GM12878 (cell line): ENCODE measurements around the gene ATG13. TPM values are rescaled to one million over a fixed set of nuclear protein-coding genes. Genes with fewer than 3 reads are reported as not detected.

Experiments
- ATAC-seq: fragments of 200-7000 bp; cut with Tn5 transposase; 3 replicates; pipeline ENCODE4 v1.9.1; 2020; ENCODE audit warnings: mild to moderate bottlenecking, moderate library complexity
- BruUV-seq: library from RNA; stranded (reverse); fragments of 400-500 nt; replicated peaks from 2 replicates; lab custom pipeline; 2021; lab: Mats Ljungman, UMichigan
- CTCF ChIA-PET: fragments of 300-600 bp; sonication (Branson Sonifier 250); formaldehyde crosslinking; extraction: SDS; loops from one replicate; lab custom pipeline; 2021; ENCODE audit warnings: inconsistent platforms; lab: Yijun Ruan, JAX
- POLR2A ChIA-PET: fragments of 350-600 bp; formaldehyde crosslinking; extraction: SDS; loops from one replicate; lab custom pipeline; 2021; ENCODE audit warnings: inconsistent platforms; lab: Charles Lee
- RAD21 ChIA-PET: fragments of 300-600 bp; sonication (Branson Sonifier 250); formaldehyde crosslinking; loops from one replicate; lab custom pipeline; 2023; ENCODE audit warnings: antibody characterized with exemption; ENCODE audit not compliant: unreplicated experiment; lab: Charles Lee
- SMC1A ChIA-PET: fragments of 300-600 bp; sonication (Branson Sonifier 250); formaldehyde crosslinking; loops from one replicate; lab custom pipeline; 2023; ENCODE audit not compliant: unreplicated experiment, uncharacterized antibody; lab: Charles Lee
- DNase-seq: peaks from one replicate; pipeline ENCODE4 v3.0.0-alpha.2; 2011; ENCODE audit warnings: low read depth, low spot score
- FAIRE-seq: peaks from 3 replicates; lab custom pipeline; 2011; peaks lifted over from hg19 to GRCh38; lab: Jason Lieb, UNC
- H2AFZ ChIP-seq: 2 replicates; pipeline ENCODE4 v1.6.0; 2011; ENCODE audit warnings: low read depth, low read length, control low read depth; ENCODE audit not compliant: control insufficient read depth
- H3K27ac ChIP-seq: 2 replicates; pipeline ENCODE4 v1.5.1; 2011; ENCODE audit warnings: control low read depth; ENCODE audit not compliant: control insufficient read depth, insufficient read depth
- H3K27me3 ChIP-seq, 2 experiments: replicated peaks in 1 of 2; 2 replicates each; pipeline versions ENCODE4 v1.6.0 to v1.6.1; 2011; ENCODE audit warnings: low read length in 1 of 2; ENCODE audit not compliant: control insufficient read depth in 2 of 2, insufficient read depth in 2 of 2
- H3K36me3 ChIP-seq, 2 experiments: 2 replicates each; pipeline ENCODE4 v1.5.1; 2011; ENCODE audit warnings: low read length in 1 of 2; ENCODE audit not compliant: control insufficient read depth in 2 of 2, insufficient read depth in 2 of 2
- H3K4me1 ChIP-seq: 2 replicates; pipeline ENCODE4 v1.6.1; 2011; ENCODE audit warnings: mild to moderate bottlenecking, low read length, moderate library complexity, mixed read lengths; ENCODE audit not compliant: control insufficient read depth, insufficient read depth
- H3K4me2 ChIP-seq: 2 replicates; pipeline ENCODE4 v1.6.0; 2011; ENCODE audit warnings: control low read depth; ENCODE audit not compliant: control insufficient read depth, insufficient read depth
- H3K4me3 ChIP-seq: fragments of 200-600 bp; sonication (generic); 2 replicates; pipeline ENCODE4 v1.5.1; 2016
- H3K79me2 ChIP-seq: 2 replicates; pipeline ENCODE4 v1.6.0; 2011; ENCODE audit warnings: low read length; ENCODE audit not compliant: control insufficient read depth, insufficient read depth
- H3K9ac ChIP-seq: 2 replicates; pipeline ENCODE4 v1.8.0; 2011; ENCODE audit warnings: low read length, control low read depth, mixed read lengths; ENCODE audit not compliant: control insufficient read depth, insufficient read depth
- H3K9me3 ChIP-seq: replicated peaks from 3 replicates; pipeline ENCODE4 v1.5.1; 2011; ENCODE audit warnings: mild to moderate bottlenecking, low read length; ENCODE audit not compliant: control insufficient read depth, insufficient read depth
- H4K20me1 ChIP-seq: 2 replicates; pipeline ENCODE4 v1.6.0; 2011; ENCODE audit not compliant: control insufficient read depth, insufficient read depth
- BCL3 ChIP-seq: IDR thresholded peaks from 2 replicates; pipeline ENCODE4 v1.6.1; 2011; ENCODE audit warnings: borderline replicate concordance, low read depth, mild to moderate bottlenecking, moderate library complexity, low read length; ENCODE audit not compliant: insufficient read depth, poor library complexity, severe bottlenecking
- CBX5 ChIP-seq: sonication (generic); IDR thresholded peaks from 2 replicates; pipeline ENCODE4 v1.6.1; 2016; ENCODE audit warnings: low read depth, moderate library complexity, mild to moderate bottlenecking, inconsistent platforms
- EP300 ChIP-seq, 2 experiments: fragments of 150-350 bp in 1 of 2; IDR thresholded peaks; 2 replicates each; pipeline ENCODE4 v1.6.1; 2011 to 2012; ENCODE audit warnings: low read depth in 2 of 2, low read length in 2 of 2, borderline replicate concordance in 1 of 2, improper control_type of control experiment in 1 of 2, inconsistent platforms in 1 of 2; ENCODE audit not compliant: control insufficient read depth in 1 of 2
- ETV6 ChIP-seq, 2 experiments: fragments of 450-650 bp in 1 of 2; IDR thresholded peaks in 1 of 2; conservative IDR thresholded peaks in 1 of 2; 2 replicates each; pipeline ENCODE4 v1.6.1; 2014; ENCODE audit warnings: antibody characterized with exemption in 1 of 2, borderline replicate concordance in 1 of 2, low read depth in 1 of 2, mild to moderate bottlenecking in 1 of 2, moderate library complexity in 1 of 2
- GABPA ChIP-seq: IDR thresholded peaks from 2 replicates; pipeline ENCODE4 v1.6.1; 2014; ENCODE audit warnings: antibody characterized with exemption, low read depth, mild to moderate bottlenecking, inconsistent platforms
- IRF4 ChIP-seq: IDR thresholded peaks from 2 replicates; pipeline ENCODE4 v1.6.1; 2011; ENCODE audit warnings: low read depth, low read length
- KAT2A ChIP-seq: conservative IDR thresholded peaks from 2 replicates; pipeline ENCODE4 v1.6.1; 2011; ENCODE audit warnings: low read depth, low read length; ENCODE audit not compliant: control insufficient read depth
- MTA2 ChIP-seq: fragments of 450-650 bp; IDR thresholded peaks from 2 replicates; pipeline ENCODE4 v1.6.1; 2016; ENCODE audit warnings: low read depth, mild to moderate bottlenecking, moderate library complexity
- MYC ChIP-seq: IDR thresholded peaks from 2 replicates; pipeline ENCODE4 v1.6.1; 2011; ENCODE audit warnings: mild to moderate bottlenecking, low read length, moderate library complexity, inconsistent platforms; ENCODE audit not compliant: insufficient read depth, insufficient replicate concordance, insufficient read length, severe bottlenecking
- PAX8 ChIP-seq: fragments of 450-650 bp; IDR thresholded peaks from 2 replicates; pipeline ENCODE4 v1.6.1; 2017; ENCODE audit warnings: mild to moderate bottlenecking, moderate library complexity
- RB1 ChIP-seq: fragments of 450-650 bp; formaldehyde crosslinking; IDR thresholded peaks from 2 replicates; pipeline ENCODE4 v1.6.1; 2017; ENCODE audit warnings: mild to moderate bottlenecking, borderline replicate concordance
- RUNX3 ChIP-seq: IDR thresholded peaks from 2 replicates; pipeline ENCODE4 v1.6.1; 2012; ENCODE audit warnings: low read length, inconsistent platforms
- whole genome bisulfite sequencing: methylation state at CpG from one replicate; pipeline ENCODE4 v1.1.6; 2016; ENCODE audit warnings: low lambda C conversion rate; ENCODE audit not compliant: insufficient replicate concordance, insufficient coverage; ENCODE audit errors: missing lambda C conversion rate; 5-methylcytosine and 5-hydroxymethylcytosine counted together
- in situ Hi-C: fragments of 300-500 bp; cut with MboI; formaldehyde crosslinking; loops from 9 replicates; pipeline ENCODE4 v1.14.3; 2018; ENCODE audit warnings: mixed read lengths
- intact Hi-C: fragments of 100-400 bp; cut with micrococcal nuclease; formaldehyde crosslinking; loops from one replicate; pipeline ENCODE4 v1.14.2; 2022; ENCODE audit not compliant: unreplicated experiment
- polyA plus RNA-seq, 11 experiments: library from polyadenylated mRNA; depleted of rRNA in 4 of 11; unstranded in 6 of 11; stranded (reverse) in 5 of 11; fragments of >200 nt; fragmentation: Nextera tagmentation in 4 of 11; fragmentation: Illumina TruSeq in 1 of 11; extraction: Ambion mirVana in 4 of 11; extraction: Trizol in 1 of 11; gene quantifications; 1 replicate in 1 of 11; 2 replicates in 10 of 11; pipeline versions ENCODE4 v1.2.1 to v1.2.3, GENCODE V29; 2011 to 2016; ENCODE audit warnings: inconsistent platforms in 2 of 11, missing spikeins in 2 of 11, low read depth in 1 of 11
- total RNA-seq, 4 experiments: library from RNA; depleted of rRNA in 3 of 4; stranded (reverse); fragments of >200 nt in 3 of 4; fragmentation: Illumina TruSeq in 1 of 4; extraction: Trizol in 1 of 4; gene quantifications; 2 replicates each; pipeline versions ENCODE4 v1.2.1 to v1.2.3, GENCODE V29; 2013 to 2021
- TF ChIP-seq, protein P1 (sequence below): fragments of 450-650 bp; conservative IDR thresholded peaks from 2 replicates; pipeline ENCODE4 v1.6.1; 2017; ENCODE audit warnings: mild to moderate bottlenecking, moderate library complexity
- TF ChIP-seq, protein P2 (sequence below): IDR thresholded peaks from 2 replicates; pipeline ENCODE4 v1.6.1; 2011; ENCODE audit warnings: low read depth, low read length, improper control_type of control experiment, borderline replicate concordance
- TF ChIP-seq, protein P3 (sequence below): IDR thresholded peaks from 2 replicates; pipeline ENCODE4 v1.6.1; 2011; ENCODE audit warnings: mild to moderate bottlenecking, low read depth, low read length, moderate library complexity; ENCODE audit not compliant: insufficient replicate concordance

Gene ATG13
- total and polyA plus RNA-seq, 10 of the 15 experiments (the other 5 are each of a cell fraction or from before 2014, with no cell fraction given) = 10.9 to 61.6 (median 50.9) TPM

- TF ChIP-seq, protein P1, sequence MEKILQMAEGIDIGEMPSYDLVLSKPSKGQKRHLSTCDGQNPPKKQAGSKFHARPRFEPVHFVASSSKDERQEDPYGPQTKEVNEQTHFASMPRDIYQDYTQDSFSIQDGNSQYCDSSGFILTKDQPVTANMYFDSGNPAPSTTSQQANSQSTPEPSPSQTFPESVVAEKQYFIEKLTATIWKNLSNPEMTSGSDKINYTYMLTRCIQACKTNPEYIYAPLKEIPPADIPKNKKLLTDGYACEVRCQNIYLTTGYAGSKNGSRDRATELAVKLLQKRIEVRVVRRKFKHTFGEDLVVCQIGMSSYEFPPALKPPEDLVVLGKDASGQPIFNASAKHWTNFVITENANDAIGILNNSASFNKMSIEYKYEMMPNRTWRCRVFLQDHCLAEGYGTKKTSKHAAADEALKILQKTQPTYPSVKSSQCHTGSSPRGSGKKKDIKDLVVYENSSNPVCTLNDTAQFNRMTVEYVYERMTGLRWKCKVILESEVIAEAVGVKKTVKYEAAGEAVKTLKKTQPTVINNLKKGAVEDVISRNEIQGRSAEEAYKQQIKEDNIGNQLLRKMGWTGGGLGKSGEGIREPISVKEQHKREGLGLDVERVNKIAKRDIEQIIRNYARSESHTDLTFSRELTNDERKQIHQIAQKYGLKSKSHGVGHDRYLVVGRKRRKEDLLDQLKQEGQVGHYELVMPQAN = no peak
- TF ChIP-seq CBX5 (no peak), ETV6 (conservative IDR thresholded peaks at IDR 0.05 in 1 of 2, IDR thresholded peaks at IDR 0.05 in 1 of 2; ENCODE audit: borderline replicate concordance in 1 of 2, low read depth in 1 of 2) (no peak), GABPA (no peak), PAX8 (no peak), BCL3 (no peak), MTA2 (no peak)
Measured at GRCh38 chr11:46570790-46571398, 46.5 kb upstream of the ATG13 start (continued).

GRCh38 chr11:46574656-46575055 is 42.7 kb upstream of the ATG13 start:
- H2AFZ ChIP-seq = no peak overlapping the region
- ChIA-PET RAD21 (interaction anchor here (0.7 to 1.4 kb wide), 3 partner anchors 13 to 128 kb away, joined by 3 to 5 read pairs (median 3); partner anchors contain the start of gene AMBRA1), SMC1A (interaction anchor here (0.7 to 3.1 kb wide), 10 partner anchors 8 to 137 kb away, joined by 3 to 12 read pairs (median 3); partner anchors contain the start of gene AMBRA1), POLR2A (interaction anchor here (0.9 to 1.9 kb wide), 3 partner anchors 12 to 91 kb away, joined by 3 to 10 read pairs (median 4); no protein-coding TSS in a partner anchor), CTCF (interaction anchor here (0.7 to 0.9 kb wide), 3 partner anchors 16 to 44 kb away, joined by 3 read pairs; no protein-coding TSS in a partner anchor)
- BruUV-seq = no TSS peak
- H3K27me3 ChIP-seq = no peaks in the 10 kb centered on the region
- FAIRE-seq (no peak), DNase-seq (no peak), ATAC-seq (peak; percentile 54)
- in situ Hi-C loops = no loop called here
- H3K4me3 ChIP-seq = no peak overlapping the region
- H3K4me1 ChIP-seq = peaks cover 8% of the 10 kb centered on the region
- no peak overlapping the region for H3K9ac ChIP-seq
- peak overlapping the region; percentile 39 for H3K27ac ChIP-seq
- H4K20me1 ChIP-seq = no peaks in the 10 kb centered on the region
- no peaks in the 10 kb centered on the region; the same call in 2 of the 3 replicates for H3K9me3 ChIP-seq
- intact Hi-C loops = no loop called here
- H3K79me2 ChIP-seq = peaks cover 34% of the 10 kb centered on the region
- WGBS = 0% methylated on average over 1 of the region's 1 CpG
- peaks cover 0 to 3% of the 10 kb centered on the region in 2 experiments; a peak in 1 of 4 replicates for H3K36me3 ChIP-seq
- peak overlapping the region; percentile 7 for H3K4me2 ChIP-seq
- TF ChIP-seq RUNX3 (no peak), IRF4 (no peak), RB1 (no peak), KAT2A (no peak), EP300 (IDR thresholded peaks at IDR 0.05; ENCODE audit: borderline replicate concordance in 1 of 2, control insufficient read depth in 1 of 2, low read depth in 2 of 2, low read length in 2 of 2) (no peak), MYC (no peak)
- TF ChIP-seq, protein P2, sequence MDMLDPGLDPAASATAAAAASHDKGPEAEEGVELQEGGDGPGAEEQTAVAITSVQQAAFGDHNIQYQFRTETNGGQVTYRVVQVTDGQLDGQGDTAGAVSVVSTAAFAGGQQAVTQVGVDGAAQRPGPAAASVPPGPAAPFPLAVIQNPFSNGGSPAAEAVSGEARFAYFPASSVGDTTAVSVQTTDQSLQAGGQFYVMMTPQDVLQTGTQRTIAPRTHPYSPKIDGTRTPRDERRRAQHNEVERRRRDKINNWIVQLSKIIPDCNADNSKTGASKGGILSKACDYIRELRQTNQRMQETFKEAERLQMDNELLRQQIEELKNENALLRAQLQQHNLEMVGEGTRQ = no peak
- TF ChIP-seq, protein P3, sequence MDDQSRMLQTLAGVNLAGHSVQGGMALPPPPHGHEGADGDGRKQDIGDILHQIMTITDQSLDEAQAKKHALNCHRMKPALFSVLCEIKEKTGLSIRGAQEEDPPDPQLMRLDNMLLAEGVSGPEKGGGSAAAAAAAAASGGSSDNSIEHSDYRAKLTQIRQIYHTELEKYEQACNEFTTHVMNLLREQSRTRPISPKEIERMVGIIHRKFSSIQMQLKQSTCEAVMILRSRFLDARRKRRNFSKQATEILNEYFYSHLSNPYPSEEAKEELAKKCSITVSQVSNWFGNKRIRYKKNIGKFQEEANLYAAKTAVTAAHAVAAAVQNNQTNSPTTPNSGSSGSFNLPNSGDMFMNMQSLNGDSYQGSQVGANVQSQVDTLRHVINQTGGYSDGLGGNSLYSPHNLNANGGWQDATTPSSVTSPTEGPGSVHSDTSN = no peak
